ENCODE data around the gene MAP4K5. TPM values are rescaled to one million over a fixed set of nuclear protein-coding genes. Genes with fewer than 3 reads are reported as not detected.

Gene MAP4K5
- total RNA-seq, 1 experiment from 2014 or later: 48.4 TPM

DNA sequence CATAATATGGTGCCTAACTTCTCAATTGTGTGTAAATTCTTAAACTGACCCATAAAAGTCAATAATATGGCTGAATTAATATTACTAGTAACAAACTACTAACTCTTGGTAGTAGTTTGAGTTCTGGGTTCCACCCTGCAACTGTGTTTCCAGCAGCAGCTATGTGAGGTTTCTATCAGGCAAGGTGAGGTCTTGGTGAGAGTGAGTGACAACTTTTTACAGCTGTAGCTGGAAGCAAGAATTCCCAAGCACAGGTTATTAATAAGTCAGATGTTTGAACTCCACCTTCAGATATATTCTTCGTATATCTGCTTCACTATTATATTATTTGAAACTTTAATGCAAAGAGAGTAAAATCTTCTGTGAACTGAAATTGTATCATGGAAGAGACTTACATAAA, 43.8 kb downstream of the MAP4K5 start:
- H3K27ac Mint-ChIP-seq (ENCODE audit: unreplicated experiment): no peak overlapping the region
- no peaks in the 10 kb centered on the region for H3K9me3 Mint-ChIP-seq (ENCODE audit: unreplicated experiment)
- H3K9me3 ChIP-seq: no peaks in the 10 kb centered on the region

DNA sequence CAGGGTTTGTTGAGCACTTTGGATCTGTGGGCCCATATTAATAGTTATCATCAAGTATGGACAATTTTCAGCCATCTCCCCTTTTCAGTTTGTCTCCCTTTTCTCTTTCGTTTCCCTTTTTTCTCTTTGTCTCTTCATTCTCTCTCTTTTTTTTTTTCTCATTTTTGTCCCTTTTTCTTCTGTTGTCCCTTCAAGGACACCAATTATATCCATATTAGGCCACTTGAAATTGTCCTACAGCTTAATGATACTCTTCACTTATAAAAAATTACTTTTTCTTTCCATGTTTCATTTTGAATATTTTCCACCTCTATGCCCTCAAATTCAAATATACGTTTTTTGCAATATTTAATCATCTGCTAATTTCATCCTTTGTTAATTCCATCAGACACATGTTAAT, 53.3 kb downstream of the MAP4K5 start:
- H3K36me3 Mint-ChIP-seq (ENCODE audit: insufficient read depth, unreplicated experiment): peaks cover 31% of the 10 kb centered on the region
- no peaks in the 10 kb centered on the region for H3K27me3 Mint-ChIP-seq (ENCODE audit: insufficient read depth, unreplicated experiment)
- no peaks in the 10 kb centered on the region for H3K9me3 Mint-ChIP-seq (ENCODE audit: unreplicated experiment)
- Histone ChIP-seq H3K27me3 (replicated peaks; ENCODE audit: control insufficient read depth, insufficient read depth, low read length) (no peaks in the 10 kb centered on the region), H3K9me3 (0 out of 2 replicates have a peak, but pooled peaks cover 3% of the 10 kb centered on the region), H3K36me3 (ENCODE audit: control insufficient read depth, insufficient read depth, low read length) (no peaks in the 10 kb centered on the region), H3K4me3 (ENCODE audit: low read depth, low read length) (no peak overlapping the region), H3K4me1 (no peaks in the 10 kb centered on the region)
- ChIA-PET POLR2A (no interaction called here), CTCF (no interaction called here)
- TF ChIP-seq, protein P1, sequence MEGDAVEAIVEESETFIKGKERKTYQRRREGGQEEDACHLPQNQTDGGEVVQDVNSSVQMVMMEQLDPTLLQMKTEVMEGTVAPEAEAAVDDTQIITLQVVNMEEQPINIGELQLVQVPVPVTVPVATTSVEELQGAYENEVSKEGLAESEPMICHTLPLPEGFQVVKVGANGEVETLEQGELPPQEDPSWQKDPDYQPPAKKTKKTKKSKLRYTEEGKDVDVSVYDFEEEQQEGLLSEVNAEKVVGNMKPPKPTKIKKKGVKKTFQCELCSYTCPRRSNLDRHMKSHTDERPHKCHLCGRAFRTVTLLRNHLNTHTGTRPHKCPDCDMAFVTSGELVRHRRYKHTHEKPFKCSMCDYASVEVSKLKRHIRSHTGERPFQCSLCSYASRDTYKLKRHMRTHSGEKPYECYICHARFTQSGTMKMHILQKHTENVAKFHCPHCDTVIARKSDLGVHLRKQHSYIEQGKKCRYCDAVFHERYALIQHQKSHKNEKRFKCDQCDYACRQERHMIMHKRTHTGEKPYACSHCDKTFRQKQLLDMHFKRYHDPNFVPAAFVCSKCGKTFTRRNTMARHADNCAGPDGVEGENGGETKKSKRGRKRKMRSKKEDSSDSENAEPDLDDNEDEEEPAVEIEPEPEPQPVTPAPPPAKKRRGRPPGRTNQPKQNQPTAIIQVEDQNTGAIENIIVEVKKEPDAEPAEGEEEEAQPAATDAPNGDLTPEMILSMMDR (IDR thresholded peaks at IDR 0.05; ENCODE audit: insufficient read depth in 1 of 2, low read depth in 1 of 2, low read length in 1 of 2, severe bottlenecking in 1 of 2, unreplicated experiment in 1 of 2): no peak
- H3K4me3 Mint-ChIP-seq (ENCODE audit: unreplicated experiment): no peak overlapping the region
- BruUV-seq (replicated peaks): no TSS peak
- DNase-seq: no peak
- H3K27ac Mint-ChIP-seq (ENCODE audit: unreplicated experiment): no peak overlapping the region
- H3K4me1 Mint-ChIP-seq (ENCODE audit: low read depth, unreplicated experiment): no peaks in the 10 kb centered on the region
- intact Hi-C loops (cut with micrococcal nuclease; ENCODE audit: unreplicated experiment): no loop called here

More for the DNA sequence above, 43.8 kb downstream of the MAP4K5 start:
- Histone ChIP-seq H3K4me1 (no peaks in the 10 kb centered on the region), H3K36me3 (ENCODE audit: control insufficient read depth, insufficient read depth, low read length) (no peaks in the 10 kb centered on the region; the same call in 1 of the 2 replicates), H3K4me3 (ENCODE audit: low read depth, low read length) (no peak overlapping the region), H3K27me3 (replicated peaks; ENCODE audit: control insufficient read depth, insufficient read depth, low read length) (no peaks in the 10 kb centered on the region)
- no peak overlapping the region for H3K4me3 Mint-ChIP-seq (ENCODE audit: unreplicated experiment)
- no peaks in the 10 kb centered on the region for H3K4me1 Mint-ChIP-seq (ENCODE audit: low read depth, unreplicated experiment)
- CTCF ChIA-PET: no interaction called here
- POLR2A ChIA-PET: no interaction called here
- no peaks in the 10 kb centered on the region for H3K27me3 Mint-ChIP-seq (ENCODE audit: insufficient read depth, unreplicated experiment)
- H3K36me3 Mint-ChIP-seq (ENCODE audit: insufficient read depth, unreplicated experiment): no peaks in the 10 kb centered on the region
- intact Hi-C loops (cut with micrococcal nuclease; ENCODE audit: unreplicated experiment): no loop called here
- no peak for DNase-seq
- BruUV-seq (replicated peaks): no TSS peak
- TF ChIP-seq, protein P1 (IDR thresholded peaks at IDR 0.05; ENCODE audit: insufficient read depth in 1 of 2, low read depth in 1 of 2, low read length in 1 of 2, severe bottlenecking in 1 of 2, unreplicated experiment in 1 of 2): no peak

DNA sequence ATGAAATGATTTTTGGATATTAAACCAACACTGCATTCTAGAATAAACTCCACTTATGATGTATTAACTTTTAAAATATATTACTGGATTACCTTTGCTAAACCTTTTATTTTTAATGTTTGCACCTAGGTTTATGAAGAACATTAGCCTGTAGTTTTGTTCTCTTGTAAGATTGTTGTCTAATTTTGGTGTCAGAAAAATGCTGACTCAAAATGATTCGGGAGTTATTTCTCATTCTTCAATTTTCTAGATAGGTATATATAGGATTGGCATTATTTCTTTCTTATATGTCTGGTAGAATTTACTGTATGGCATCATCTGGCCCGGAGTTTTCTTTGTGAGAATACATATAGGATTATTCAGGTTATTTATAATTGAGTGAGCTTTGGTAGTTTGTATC, 54.6 kb downstream of the MAP4K5 start:
- H3K36me3 Mint-ChIP-seq (ENCODE audit: insufficient read depth, unreplicated experiment): peaks cover 38% of the 10 kb centered on the region
- intact Hi-C loops (cut with micrococcal nuclease; ENCODE audit: unreplicated experiment): no loop called here
- no peaks in the 10 kb centered on the region for H3K27me3 ChIP-seq (replicated peaks; ENCODE audit: control insufficient read depth, insufficient read depth, low read length)
- no peak overlapping the region for H3K4me3 ChIP-seq (ENCODE audit: low read depth, low read length)
- H3K9me3 Mint-ChIP-seq (ENCODE audit: unreplicated experiment): no peaks in the 10 kb centered on the region
- no peak overlapping the region for H3K4me3 Mint-ChIP-seq (ENCODE audit: unreplicated experiment)
- H3K27ac Mint-ChIP-seq (ENCODE audit: unreplicated experiment): peak overlapping the region; percentile 5
- no peaks in the 10 kb centered on the region for H3K4me1 ChIP-seq
- ChIA-PET POLR2A (no interaction called here), CTCF (no interaction called here)
- H3K9me3 ChIP-seq: peaks cover 4% of the 10 kb centered on the region; the same call in 1 of the 2 replicates
- TF ChIP-seq, protein P1 (IDR thresholded peaks at IDR 0.05; ENCODE audit: insufficient read depth in 1 of 2, low read depth in 1 of 2, low read length in 1 of 2, severe bottlenecking in 1 of 2, unreplicated experiment in 1 of 2): no peak
- BruUV-seq (replicated peaks): no TSS peak
- H3K27me3 Mint-ChIP-seq (ENCODE audit: insufficient read depth, unreplicated experiment): no peaks in the 10 kb centered on the region
- H3K36me3 ChIP-seq (ENCODE audit: control insufficient read depth, insufficient read depth, low read length): no peaks in the 10 kb centered on the region
- H3K4me1 Mint-ChIP-seq (ENCODE audit: low read depth, unreplicated experiment): no peaks in the 10 kb centered on the region
- DNase-seq: no peak

Data from Caco-2 (cell line).